A549 (cell line): ENCODE results near the gene MED13L. TPM values are rescaled to one million over a fixed set of nuclear protein-coding genes. Genes with fewer than 3 reads are reported as not detected.

Experiments used
- ATAC-seq, 2 experiments: fragments of 200-7000 bp in 1 of 2; fragments of >200 bp in 1 of 2; cut with Nextera tagmentation in 1 of 2; cut with Tn5 transposase in 1 of 2; 3 replicates each; pipeline versions ENCODE4 v1.8.0 to v1.9.1; 2018 to 2020; ENCODE audit warnings: mild to moderate bottlenecking in 1 of 2, moderate library complexity in 1 of 2
- CTCF ChIA-PET: fragments of 300-600 bp; sonication (Branson Sonifier 250); formaldehyde crosslinking; extraction: SDS; loops from one replicate; lab custom pipeline; 2021; ENCODE audit warnings: antibody characterized with exemption, inconsistent platforms; lab: Yijun Ruan, JAX
- POLR2A ChIA-PET: fragments of 350-600 bp; formaldehyde crosslinking; extraction: SDS; loops from one replicate; lab custom pipeline; 2021; ENCODE audit warnings: antibody characterized with exemption, inconsistent platforms; lab: Yijun Ruan, JAX
- DNase-seq, 2 experiments: peaks; one replicate each; pipeline versions ENCODE4 v3.0.0 to v3.0.0-alpha.2; 2011 to 2016; ENCODE audit warnings: low read depth in 1 of 2, low spot score in 1 of 2
- FAIRE-seq: peaks from 2 replicates; lab custom pipeline; 2011; peaks lifted over from hg19 to GRCh38; lab: Jason Lieb, UNC
- H3K27ac ChIP-seq, 2 experiments: fragments of >200 bp; sonication (Bioruptor Twin); formaldehyde crosslinking; 3 replicates each; pipeline ENCODE4 v1.5.1; 2016 to 2017
- H3K4me1 ChIP-seq: fragments of >200 bp; sonication (Bioruptor Twin); formaldehyde crosslinking; 3 replicates; pipeline ENCODE4 v1.6.1; 2016
- H3K4me2 ChIP-seq: fragments of >200 bp; sonication (Bioruptor Twin); formaldehyde crosslinking; 3 replicates; pipeline ENCODE4 v1.6.1; 2016
- H3K4me3 ChIP-seq: fragments of >200 bp; sonication (Bioruptor Twin); formaldehyde crosslinking; 3 replicates; pipeline ENCODE4 v1.5.1; 2016
- H3K9me3 ChIP-seq: fragments of >200 bp; sonication (Bioruptor Twin); formaldehyde crosslinking; 3 replicates; pipeline ENCODE4 v1.6.1; 2016
- JUN ChIP-seq, 2 experiments: fragments of >200 bp; sonication (Bioruptor Twin); formaldehyde crosslinking; IDR thresholded peaks; 2 replicates in 1 of 2; 3 replicates in 1 of 2; pipeline ENCODE4 v1.6.1; 2016 to 2017
- KDM5A ChIP-seq: fragments of 200-600 bp; sonication (generic); IDR thresholded peaks from 2 replicates; pipeline ENCODE4 v1.6.1; 2016; ENCODE audit warnings: antibody characterized with exemption, mild to moderate bottlenecking
- MAFK ChIP-seq: fragments of 450-650 bp; IDR thresholded peaks from 2 replicates; pipeline ENCODE4 v1.6.1; 2014; ENCODE audit not compliant: partially characterized antibody
- RAD21 ChIP-seq, 2 experiments: fragments of >200 bp in 1 of 2; sonication (Bioruptor Twin) in 1 of 2; formaldehyde crosslinking in 1 of 2; IDR thresholded peaks in 1 of 2; conservative IDR thresholded peaks in 1 of 2; 2 replicates in 1 of 2; 3 replicates in 1 of 2; pipeline ENCODE4 v1.6.1; 2012 to 2018; ENCODE audit warnings: inconsistent platforms in 1 of 2
- RNF2 ChIP-seq: fragments of 200-600 bp; sonication (generic); IDR thresholded peaks from 2 replicates; pipeline ENCODE4 v1.6.1; 2016; ENCODE audit warnings: low read depth, mild to moderate bottlenecking, antibody characterized with exemption, moderate library complexity, borderline replicate concordance
- WGBS: methylation state at CpG from one replicate; pipeline ENCODE4 v1.1.6; 2017; ENCODE audit errors: missing lambda C conversion rate; 5-methylcytosine and 5-hydroxymethylcytosine counted together
- polyA plus RNA-seq, 4 experiments: library from polyadenylated mRNA; depleted of rRNA in 3 of 4; stranded (reverse); fragments of >200 nt; fragmentation: RNase III in 1 of 4; extraction: RNeasy Plus Mini Kit Qiagen cat#74134 plus additional on column Dnase treatment in 1 of 4; gene quantifications; 2 replicates in 3 of 4; 3 replicates in 1 of 4; pipeline ENCODE4 v1.2.3, GENCODE V29; 2011 to 2017
- TF ChIP-seq, protein P1 (sequence below): fragments of 200-600 bp; sonication (generic); IDR thresholded peaks from 2 replicates; pipeline ENCODE4 v1.6.1; 2016; ENCODE audit warnings: antibody characterized with exemption, mild to moderate bottlenecking, moderate library complexity
- TF ChIP-seq, protein P2 (sequence below): fragments of >200 bp; sonication (Bioruptor Twin); formaldehyde crosslinking; IDR thresholded peaks from 3 replicates; pipeline ENCODE4 v1.5.1; 2016
- TF ChIP-seq, protein P3 (sequence below): fragments of >200 bp; sonication (Bioruptor Twin); formaldehyde crosslinking; IDR thresholded peaks from 2 replicates; pipeline ENCODE4 v1.6.1; 2016

Gene MED13L
- polyA plus RNA-seq, 2 of the 4 experiments (the other 2 are of a cell fraction): 23.2 to 134 TPM

DNA sequence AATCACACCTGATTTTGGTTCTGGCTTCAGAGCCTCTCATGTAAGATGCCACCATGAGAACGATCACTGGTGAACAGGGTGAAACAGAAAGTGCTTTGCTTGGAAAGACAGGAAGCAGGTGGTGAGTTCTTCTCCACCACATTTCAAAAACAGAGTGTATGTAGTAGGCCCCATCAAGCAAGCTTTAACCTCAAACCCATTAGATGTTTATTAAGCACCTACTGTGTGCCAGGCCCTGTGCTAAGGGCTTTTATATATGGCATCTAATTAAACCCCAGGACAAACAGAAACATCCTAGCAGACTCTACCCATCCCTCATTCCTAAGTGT, 47.8 kb upstream of the MED13L start (continued):
- TF ChIP-seq, protein P1, sequence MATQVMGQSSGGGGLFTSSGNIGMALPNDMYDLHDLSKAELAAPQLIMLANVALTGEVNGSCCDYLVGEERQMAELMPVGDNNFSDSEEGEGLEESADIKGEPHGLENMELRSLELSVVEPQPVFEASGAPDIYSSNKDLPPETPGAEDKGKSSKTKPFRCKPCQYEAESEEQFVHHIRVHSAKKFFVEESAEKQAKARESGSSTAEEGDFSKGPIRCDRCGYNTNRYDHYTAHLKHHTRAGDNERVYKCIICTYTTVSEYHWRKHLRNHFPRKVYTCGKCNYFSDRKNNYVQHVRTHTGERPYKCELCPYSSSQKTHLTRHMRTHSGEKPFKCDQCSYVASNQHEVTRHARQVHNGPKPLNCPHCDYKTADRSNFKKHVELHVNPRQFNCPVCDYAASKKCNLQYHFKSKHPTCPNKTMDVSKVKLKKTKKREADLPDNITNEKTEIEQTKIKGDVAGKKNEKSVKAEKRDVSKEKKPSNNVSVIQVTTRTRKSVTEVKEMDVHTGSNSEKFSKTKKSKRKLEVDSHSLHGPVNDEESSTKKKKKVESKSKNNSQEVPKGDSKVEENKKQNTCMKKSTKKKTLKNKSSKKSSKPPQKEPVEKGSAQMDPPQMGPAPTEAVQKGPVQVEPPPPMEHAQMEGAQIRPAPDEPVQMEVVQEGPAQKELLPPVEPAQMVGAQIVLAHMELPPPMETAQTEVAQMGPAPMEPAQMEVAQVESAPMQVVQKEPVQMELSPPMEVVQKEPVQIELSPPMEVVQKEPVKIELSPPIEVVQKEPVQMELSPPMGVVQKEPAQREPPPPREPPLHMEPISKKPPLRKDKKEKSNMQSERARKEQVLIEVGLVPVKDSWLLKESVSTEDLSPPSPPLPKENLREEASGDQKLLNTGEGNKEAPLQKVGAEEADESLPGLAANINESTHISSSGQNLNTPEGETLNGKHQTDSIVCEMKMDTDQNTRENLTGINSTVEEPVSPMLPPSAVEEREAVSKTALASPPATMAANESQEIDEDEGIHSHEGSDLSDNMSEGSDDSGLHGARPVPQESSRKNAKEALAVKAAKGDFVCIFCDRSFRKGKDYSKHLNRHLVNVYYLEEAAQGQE: no peak

DNA sequence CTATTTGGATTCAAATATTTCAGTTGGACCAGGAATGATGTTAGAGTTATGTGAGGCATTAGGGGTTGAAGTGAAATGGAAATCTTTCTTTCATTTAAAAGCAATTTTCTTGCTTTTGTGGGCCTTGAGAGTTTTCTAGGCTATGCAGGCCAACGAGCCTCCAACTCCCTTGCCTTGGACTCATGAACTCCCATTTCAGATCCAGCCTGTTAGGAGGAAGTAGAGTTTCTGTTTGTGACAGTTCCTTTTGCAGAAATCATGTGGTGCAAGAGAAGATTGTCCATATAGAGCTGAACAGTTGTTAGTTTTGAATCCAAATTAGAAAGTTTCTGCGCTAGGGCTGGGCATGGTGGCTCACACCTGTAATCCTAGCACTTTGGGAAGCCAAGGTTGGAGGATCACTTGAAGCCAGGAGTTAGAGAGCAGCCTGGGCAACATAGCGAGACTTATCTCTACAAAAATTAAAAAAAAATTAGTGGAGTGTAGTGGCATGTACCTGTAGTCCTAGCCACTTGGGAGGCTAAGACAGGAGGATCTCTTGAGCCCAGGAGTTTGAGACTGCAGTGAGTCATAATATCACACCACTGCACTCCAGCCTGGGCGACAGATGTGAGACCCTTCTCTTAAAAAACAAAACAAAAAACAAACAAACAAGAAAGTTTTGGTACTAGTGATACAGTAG, 47.3 kb upstream of the MED13L start:
- no peak overlapping the region for H3K4me2 ChIP-seq
- no peak overlapping the region for H3K27ac ChIP-seq
- H3K4me3 ChIP-seq: no peak overlapping the region
- H3K9me3 ChIP-seq: no peaks in the 10 kb centered on the region
- DNase-seq: no peak
- H3K4me1 ChIP-seq: no peaks in the 10 kb centered on the region
- WGBS: 80% methylated on average over 4 of the region's 4 CpGs
- CTCF ChIA-PET: no interaction called here
- TF ChIP-seq, protein P2, sequence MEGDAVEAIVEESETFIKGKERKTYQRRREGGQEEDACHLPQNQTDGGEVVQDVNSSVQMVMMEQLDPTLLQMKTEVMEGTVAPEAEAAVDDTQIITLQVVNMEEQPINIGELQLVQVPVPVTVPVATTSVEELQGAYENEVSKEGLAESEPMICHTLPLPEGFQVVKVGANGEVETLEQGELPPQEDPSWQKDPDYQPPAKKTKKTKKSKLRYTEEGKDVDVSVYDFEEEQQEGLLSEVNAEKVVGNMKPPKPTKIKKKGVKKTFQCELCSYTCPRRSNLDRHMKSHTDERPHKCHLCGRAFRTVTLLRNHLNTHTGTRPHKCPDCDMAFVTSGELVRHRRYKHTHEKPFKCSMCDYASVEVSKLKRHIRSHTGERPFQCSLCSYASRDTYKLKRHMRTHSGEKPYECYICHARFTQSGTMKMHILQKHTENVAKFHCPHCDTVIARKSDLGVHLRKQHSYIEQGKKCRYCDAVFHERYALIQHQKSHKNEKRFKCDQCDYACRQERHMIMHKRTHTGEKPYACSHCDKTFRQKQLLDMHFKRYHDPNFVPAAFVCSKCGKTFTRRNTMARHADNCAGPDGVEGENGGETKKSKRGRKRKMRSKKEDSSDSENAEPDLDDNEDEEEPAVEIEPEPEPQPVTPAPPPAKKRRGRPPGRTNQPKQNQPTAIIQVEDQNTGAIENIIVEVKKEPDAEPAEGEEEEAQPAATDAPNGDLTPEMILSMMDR: no peak
- TF ChIP-seq RAD21 (conservative IDR thresholded peaks at IDR 0.05 in 1 of 2, IDR thresholded peaks at IDR 0.05 in 1 of 2) (no peak), KDM5A (no peak), MAFK (no peak), JUN (IDR thresholded peaks at IDR 0.05) (no peak)
- TF ChIP-seq, protein P1: no peak
- TF ChIP-seq, all 56 proteins: peak for 0
- no peak for FAIRE-seq
- POLR2A ChIA-PET: no interaction called here
- ATAC-seq: no peak

DNA sequence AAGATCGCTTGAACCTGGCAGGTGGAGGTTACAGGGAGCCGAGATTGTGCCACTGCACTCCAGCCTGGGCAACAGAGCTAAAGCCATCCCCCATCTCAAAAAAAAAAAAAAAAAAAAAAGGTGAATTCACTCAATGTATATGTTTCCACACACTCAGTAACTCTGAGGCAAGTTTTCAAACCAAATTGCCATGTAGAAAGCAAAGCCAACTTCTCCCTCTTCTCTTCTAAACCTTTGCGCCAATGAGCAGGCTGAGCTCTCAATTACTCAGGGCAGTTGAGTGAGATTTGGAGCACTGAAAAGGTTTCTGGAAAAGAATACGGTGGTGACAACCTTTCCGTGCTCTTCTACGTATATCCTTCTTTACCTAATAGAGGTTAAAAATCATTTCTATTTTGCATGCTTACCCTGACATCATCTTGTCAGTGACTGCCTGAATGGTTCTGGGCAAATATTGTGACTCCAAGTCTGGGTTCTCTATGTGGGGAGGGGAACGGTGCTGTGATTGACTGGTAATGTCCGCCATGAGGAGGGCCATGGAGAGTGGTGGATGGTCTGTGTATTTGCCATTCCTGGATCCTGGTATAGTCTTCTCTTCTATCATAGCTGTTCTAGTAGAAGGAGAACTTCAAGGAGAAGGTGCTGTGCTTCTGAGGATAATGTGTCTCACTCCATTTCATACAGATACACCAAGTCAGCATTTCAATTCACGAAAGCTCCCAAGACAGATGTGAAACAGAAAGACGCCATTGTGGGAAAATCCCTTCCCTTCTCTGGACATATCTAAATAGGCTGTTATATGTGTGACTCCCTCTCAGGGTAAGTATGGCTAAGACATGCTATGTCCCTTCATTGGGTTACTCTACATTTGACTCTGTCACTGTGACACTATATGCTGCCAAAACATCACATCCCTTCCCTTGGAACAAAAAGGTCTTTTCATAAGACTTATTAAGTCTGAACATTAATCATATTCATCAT, 46.2 kb upstream of the MED13L start:
- WGBS: 91% methylated on average over 10 of the region's 10 CpGs
- ChIA-PET CTCF (no interaction called here), POLR2A (no interaction called here)
- H3K4me3 ChIP-seq: no peak overlapping the region
- no peak; a peak in 1 of 6 replicates for ATAC-seq
- no peak overlapping the region for H3K4me2 ChIP-seq
- DNase-seq: no peak
- H3K27ac ChIP-seq: no peak overlapping the region
- no peaks in the 10 kb centered on the region for H3K4me1 ChIP-seq
- no peak for FAIRE-seq
- TF ChIP-seq, protein P3, sequence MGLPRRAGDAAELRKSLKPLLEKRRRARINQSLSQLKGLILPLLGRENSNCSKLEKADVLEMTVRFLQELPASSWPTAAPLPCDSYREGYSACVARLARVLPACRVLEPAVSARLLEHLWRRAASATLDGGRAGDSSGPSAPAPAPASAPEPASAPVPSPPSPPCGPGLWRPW: no peak
- no peak for TF ChIP-seq RNF2
- H3K9me3 ChIP-seq: no peaks in the 10 kb centered on the region
